NCI-H187 treated with DMSO at 0.1 percent for 48 hours (cell line): ENCODE measurements around the gene FEN1.

Source experiments
- DNase-seq: peaks from one replicate; lab custom pipeline; 2025; lab: John Stamatoyannopoulos, UW

The FEN1 gene

DNA sequence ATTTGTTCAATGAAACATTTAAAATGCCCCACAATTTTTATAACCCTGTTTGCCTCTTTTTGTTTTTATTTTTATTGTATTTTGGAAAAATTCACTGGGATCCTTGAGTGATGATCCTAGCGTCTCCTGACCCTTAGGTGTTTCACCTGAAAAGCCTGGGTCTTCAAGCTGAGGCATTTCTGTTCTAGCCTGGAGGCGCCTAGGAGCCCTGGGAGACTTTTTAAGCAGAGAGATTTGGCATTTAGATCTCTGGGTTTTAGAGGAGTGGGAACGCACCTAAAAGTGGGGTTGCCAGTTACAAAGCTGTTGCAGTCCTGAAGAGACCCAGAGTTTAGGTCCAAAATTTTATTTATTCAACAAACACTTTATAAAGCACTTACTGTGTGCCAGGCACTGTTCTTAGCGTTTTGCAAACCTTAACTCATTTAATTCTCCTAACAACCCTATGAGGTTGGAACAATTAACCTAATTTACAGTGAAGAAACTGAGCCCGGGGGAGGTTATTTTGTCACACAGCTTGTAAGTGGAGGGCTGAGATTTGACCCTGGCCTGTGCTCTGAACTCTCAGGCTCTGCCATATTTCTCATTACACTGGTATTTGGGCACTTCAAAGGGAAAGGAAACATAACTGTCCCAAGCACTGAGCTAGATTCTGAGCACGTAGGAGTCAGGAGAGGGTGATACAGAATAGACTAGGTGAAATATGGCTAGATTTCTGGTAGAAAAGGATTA lies 24.9 kb downstream of the FEN1 start:
- DNase-seq: no peak

DNA sequence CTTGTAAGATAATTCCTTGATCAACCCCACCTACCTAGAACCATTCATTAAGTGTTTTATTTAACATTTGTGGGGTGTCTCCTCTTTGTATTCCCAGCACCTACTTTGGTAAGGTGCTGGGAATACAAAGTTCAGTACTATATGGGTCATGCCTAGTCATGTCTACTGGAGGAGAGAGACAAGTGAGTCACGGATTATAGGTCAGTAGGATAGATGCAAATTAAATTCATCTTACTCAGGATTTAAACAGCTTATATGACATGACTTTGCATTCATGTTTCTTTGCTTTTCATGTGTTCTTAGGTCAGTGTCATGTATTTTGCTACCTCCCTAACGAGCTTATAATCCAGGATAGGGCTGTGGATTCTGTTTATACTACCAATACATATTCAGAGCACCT lies 27.5 kb downstream of the FEN1 start:
- no peak for DNase-seq

DNA sequence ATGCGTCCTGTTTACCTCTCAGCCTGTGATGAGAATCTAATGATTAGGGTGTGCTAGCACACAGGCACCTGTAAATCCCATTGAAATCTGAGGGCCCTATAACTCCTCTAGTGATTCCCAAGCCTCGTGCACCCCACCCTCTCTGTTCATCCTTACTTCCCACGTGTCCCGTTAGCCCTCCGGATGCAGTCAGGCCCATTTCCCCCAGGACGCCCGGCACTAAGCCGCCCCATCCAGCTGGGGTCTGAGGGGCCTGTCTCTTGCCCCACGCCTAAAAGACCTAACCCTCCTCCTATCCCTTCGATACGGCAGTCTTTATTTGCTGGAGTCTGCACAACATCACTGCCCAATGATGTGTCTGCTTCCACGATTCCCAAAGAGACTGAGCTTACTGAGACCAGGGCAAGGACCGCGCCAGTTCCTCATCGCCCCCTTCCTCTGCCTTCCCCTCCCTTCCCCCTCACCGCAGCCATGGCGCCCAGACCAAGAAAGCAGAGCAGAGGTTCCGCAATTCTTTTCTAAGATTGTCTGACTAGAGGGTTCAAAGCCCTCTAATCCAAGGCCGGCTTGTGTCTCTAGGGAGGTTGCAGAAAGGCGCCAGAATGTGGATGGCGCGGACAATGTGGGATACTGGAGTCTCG lies 34.3 kb downstream of the FEN1 start:
- no peak for DNase-seq

DNA sequence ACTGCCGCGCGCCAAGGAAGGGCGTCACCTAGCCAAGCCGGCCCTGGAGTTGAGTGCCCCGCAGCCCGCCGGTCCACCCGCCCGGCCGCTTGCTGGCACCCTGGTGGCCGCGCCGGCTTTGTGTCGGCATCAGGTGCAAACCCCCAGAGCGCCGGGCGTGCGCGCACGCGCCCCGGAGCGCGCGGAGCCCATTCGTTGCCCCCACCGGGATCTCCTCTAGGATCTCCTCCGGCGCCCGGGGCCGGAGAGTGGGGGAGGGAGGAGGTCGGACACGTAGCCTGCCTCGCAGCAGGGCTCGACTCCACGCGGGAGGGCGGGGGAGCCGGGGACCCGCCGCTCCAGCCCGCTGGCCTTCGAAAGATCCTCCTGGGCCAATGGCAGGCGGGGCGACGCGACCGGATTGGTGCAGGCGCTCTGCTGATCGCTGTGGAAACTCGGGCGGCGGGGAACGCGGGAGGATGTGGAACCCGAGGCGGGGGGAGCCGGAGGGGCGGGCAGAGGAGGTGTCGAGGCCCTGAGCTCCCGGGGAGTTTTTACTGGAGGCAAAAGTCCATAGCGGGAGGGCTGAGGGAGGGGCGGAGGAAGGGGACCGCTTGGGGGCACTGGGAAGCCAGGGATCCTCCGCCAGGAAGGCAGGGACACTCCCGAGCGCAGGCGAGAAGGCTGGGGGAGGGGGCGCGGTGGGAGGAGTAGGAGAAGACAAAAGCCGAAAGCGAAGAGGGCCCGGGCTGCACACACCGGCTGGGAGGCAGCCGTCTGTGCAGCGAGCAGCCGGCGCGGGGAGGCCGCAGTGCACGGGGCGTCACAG lies 35.1 kb downstream of the FEN1 start, which contains the start of gene FADS2:
TSS of gene FADS2 (plus strand) at position 730 of the 808 bp plus-strand sequence. CDS start 91 bp downstream, outside the sequence.
- DNase-seq: peak; percentile 95

DNA sequence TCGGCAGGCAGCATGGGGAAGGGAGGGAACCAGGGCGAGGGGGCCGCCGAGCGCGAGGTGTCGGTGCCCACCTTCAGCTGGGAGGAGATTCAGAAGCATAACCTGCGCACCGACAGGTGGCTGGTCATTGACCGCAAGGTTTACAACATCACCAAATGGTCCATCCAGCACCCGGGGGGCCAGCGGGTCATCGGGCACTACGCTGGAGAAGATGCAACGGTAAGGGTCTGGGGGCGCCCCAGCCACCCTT lies 35.6 kb downstream of the FEN1 start:
- DNase-seq: no peak

DNA sequence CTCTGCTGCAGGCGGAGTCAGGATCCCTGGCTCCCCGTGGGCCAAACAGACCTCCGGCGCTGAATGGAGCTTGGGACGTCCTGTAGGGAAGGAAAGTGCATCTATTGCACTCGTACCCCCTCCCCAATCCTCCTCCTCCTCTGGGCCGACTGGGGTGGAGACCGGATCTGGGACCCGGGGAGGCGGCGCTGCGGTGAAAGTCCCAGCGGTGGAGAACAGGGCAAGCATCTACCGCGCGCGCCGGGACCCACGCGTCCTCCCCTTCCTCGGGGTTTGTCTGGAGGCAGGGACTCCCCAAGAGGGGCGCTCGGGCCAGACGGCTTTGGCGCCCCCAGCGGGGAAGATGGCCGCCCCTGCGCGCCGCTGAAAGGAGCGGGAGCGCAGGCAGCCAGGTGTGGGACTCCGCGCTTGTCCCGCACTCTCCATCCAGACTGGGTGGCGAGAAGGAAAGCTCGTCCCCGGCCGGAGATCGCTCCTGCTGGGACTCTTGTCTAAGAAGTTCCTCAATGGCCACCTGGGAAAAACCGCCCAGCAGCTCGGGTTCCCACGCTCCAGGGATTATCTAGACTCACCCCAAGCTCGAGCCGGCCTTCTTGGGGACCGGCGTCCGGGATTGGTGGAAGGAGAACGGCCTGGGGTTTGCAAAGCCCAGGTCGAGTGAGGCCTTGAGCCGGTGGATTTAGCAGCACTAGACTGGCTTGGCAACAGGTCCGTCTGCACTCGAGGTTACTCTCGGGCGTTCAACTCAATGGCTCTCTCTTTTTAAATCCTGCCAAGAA lies 36.1 kb downstream of the FEN1 start:
- DNase-seq: no peak

DNA sequence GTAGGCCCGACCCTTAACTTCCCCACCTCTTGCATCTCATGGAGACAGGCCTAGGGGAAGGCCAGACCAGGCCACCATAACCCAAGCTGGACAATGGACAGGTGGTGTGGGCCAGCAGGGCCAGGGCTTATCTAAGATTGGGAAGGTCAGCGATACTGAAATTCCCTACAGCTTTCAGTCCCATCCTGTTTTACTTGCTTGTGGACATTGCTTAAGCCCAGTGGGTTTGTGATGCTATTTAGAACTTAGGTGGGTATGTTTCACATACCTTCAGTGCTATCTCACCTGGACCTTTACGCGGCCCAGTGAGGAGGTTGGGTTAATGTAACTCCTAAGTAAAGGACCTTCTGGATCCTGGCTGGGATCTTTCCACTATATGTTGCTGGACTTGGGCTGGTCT lies 37.1 kb downstream of the FEN1 start:
- DNase-seq: no peak

DNA sequence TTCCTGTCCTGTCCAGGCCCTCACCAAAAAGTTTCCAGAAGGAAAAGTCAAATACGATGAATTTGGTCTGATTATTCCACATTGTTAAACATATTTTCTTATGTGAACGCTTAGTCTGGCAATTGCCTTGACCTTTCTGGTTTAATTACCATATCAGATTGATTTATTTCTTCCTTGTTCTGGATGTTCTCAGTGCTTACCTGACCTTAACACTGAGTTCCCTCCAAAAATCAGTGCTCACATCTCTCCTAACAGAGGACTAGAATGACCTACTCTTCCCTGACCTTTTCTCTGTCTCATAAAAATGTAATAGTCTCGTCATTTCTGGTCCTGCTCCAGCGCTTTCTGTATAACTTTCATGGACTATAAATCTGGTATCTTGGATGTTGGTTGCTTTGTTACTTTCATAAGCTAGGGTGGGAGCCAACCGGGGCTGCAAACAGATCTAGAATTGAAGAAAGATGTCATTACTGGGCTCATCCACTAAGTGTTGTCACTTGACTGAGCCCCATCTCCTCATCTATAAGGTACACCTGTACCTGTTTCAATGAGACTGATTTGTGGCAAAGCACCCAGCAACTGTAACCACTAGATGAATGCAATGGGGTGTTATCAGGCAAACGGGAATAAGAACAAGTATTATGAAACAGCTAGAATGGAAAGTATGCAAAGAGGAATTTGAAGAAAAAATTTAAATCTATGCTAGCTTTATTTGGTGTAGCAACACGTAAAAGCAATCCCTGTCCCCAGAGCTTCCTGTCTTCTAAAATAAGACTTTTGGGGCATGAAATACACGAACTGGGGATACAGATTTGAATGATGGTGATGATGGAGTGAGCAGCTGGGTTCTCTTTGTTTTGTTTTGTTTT lies 37.8 kb downstream of the FEN1 start:
- DNase-seq: no peak

DNA sequence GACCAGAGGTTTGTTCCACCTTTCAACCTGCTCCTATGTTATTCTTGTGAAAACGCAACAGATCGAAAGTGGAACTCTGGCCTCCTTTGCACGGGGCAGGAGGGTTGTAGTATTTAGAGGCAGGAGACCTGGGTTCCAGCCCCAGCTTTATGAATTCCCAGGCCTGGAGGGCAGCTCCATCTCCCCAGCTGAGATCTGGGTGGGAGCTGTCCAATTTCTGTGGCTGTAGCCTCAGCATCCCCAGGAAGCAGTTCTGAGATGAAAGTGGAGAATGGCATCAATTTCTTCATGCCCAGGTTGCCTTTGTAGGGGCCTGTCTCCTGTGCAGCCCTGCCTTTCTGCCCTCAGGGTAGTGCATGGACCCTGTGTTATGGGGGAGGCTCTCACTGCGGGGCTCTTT lies 39.5 kb downstream of the FEN1 start:
- no peak for DNase-seq

DNA sequence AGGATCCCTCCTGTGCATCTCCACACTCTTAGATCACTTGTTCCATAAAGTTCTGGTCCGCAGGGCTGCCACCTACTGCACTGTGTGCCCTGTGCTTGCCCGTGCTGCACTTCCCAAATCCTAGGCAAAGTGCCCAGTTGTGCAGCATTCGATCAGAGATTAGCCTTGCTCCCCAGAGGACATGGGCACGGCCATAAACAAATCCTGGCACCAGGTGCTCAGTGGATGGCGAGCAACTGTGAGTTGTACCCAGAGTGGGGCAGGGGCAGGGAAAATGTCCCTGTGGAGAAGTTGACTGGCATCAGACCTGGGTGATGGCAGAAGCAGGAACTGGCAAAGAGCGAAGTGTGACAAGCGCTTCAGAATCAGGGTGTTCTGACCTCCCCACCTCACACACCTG lies 40.0 kb downstream of the FEN1 start:
- no peak for DNase-seq

DNA sequence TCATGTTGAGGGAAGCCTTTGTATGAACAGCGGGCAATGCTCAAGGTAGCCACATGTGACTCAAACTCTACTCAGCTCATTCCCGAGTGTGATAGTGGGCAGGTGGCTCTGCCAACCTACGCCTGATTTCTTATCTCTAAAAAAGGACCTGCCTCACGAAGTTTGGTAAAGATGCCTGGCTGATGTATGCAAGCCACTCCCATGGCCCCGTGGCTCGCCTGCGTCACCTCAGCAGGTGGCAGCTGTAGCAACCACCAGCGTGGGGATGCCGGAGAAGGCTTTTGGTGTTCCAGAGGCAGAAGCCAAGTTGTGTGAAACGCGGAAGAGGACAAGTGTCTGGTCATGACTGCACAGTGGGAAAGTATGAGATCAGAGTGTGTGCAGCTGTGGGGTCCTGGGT lies 40.8 kb downstream of the FEN1 start:
- no peak for DNase-seq

DNA sequence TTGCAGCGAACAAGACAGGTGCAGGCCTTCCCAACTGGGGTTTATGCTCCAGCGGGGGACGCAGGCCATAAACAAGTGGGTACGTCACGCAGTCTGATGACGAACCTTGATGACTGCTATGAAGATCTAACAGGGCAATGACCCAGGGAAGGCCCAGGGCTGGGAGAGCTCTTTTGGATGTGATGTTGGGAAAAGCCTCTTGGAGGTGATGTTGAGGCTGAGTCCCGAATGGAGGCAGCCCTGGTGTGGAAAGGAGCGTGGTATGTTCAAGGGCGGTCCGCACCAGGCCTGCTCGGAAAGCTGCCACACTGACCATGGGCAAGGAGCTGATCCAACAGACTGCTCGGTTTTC lies 41.2 kb downstream of the FEN1 start:
- no peak for DNase-seq

DNA sequence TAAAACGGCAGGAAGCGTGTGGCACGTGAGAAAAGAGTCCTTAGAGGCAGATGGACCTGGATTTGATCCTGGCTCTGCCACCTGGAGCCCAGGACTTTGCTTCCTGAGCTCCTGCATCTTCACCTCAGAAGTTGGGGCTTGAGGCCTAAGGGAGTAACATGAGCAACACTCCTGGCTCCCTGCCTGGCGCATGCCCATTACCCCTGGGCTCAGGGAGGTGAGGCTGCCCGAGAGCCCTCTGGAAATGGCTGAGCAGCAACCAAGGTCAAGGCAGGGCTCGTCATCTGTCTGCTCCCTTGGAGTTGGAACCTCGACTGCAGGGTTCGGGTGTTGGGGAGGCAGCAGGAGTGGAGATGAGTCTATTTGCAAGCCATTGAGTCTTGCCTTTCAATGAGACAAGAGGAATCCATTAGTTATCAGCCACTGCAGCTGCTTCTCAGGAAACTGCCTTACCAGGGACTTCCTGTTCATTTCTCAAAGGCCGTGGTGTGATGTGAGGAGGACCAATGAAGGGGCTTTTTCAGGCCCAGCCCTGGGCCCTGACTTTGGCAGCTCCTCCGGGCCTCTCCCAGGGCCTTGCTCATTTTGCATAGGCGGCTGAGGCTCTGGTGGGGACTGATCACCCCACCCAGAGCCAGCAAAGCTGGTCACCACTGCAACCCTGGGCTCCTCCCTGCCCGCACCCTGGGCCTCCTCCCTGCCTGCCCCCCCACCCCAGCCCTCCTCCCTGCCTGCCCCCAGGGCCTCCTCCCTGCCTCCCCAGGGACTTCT lies 41.8 kb downstream of the FEN1 start:
- DNase-seq: no peak

DNA sequence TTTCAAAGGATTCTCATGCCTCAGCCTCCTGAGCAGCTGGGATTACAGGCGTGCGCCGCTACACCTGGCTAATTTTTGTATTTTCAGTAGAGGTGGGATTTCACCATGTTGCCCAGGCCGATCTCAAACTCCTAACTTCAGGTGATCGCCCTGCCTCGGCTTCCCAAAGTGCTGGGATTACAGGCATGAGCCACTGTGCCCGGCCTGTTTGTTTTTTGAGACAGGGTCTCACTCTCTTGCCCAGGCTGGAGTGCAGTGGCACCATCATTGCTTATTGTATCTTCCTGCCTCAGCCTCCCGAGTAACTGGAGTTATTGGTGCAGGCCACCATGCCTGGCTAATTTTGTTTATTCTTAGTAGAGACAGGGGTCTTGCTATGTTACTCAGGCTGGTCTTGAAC lies 43.5 kb downstream of the FEN1 start:
- no peak for DNase-seq

DNA sequence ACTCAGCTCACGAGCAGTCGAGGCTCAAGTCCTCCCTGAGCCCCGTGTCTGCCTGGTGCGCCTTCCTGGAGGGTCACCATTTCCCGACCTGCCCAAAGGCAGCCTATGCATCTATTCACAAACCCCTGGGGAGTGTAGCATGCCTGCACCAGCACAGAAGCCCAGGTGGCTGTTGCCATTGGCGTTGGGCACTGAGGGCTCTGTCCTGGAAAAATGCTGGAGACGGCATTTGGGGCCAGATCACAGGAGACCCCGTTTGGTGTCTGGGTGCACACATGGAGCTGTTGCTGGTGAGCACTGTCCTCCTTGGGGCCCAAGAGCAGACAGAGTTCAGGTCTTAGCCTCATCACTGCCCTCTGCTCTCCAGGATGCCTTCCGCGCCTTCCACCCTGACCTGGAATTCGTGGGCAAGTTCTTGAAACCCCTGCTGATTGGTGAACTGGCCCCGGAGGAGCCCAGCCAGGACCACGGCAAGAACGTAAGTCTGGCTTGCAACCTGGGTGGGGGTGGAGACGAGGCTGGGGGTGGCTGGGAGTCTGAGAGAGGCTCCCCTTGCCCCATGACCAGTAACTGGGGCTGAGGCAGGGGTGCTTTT lies 44.8 kb downstream of the FEN1 start:
- no peak for DNase-seq

DNA sequence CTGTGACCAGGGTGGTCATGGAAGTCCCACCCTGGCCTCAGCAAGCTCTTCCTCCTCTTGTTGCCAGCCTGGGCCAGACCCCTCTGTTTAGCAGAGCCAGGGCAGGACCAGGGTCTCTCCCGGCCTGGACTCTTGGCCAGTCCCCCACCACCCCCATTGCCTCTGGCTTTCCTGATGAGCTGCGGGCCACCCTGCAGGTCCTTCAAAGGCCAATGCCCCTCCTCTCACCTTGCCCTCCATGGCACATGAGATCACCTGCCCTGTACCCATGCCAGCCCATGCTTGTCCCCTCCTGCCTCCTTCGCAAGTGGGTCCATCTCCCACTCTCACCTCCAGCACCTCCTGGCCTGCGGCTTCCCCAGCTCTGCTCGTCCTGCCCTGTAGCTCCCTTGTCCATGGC lies 45.8 kb downstream of the FEN1 start:
- DNase-seq: no peak

DNA sequence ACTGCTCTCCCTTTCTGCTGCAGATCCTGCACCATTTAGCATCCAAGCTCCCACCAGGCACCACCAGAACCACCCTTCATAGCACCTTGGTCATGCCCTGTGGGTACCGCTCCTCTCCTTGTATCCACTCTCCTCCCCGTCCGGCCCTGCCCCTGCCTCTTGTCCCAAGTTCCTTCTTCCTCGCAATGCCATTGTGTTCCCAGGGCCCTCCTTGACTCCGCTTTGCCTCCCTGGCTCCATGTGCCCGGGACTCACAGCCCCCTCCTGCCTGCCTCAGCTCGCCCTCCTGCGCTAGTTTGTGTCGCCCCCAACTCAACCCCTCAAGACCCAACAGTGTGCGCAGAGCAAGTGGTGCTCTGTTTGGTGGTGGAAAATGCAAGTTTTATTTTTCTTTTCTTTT lies 46.2 kb downstream of the FEN1 start:
- DNase-seq: no peak

DNA sequence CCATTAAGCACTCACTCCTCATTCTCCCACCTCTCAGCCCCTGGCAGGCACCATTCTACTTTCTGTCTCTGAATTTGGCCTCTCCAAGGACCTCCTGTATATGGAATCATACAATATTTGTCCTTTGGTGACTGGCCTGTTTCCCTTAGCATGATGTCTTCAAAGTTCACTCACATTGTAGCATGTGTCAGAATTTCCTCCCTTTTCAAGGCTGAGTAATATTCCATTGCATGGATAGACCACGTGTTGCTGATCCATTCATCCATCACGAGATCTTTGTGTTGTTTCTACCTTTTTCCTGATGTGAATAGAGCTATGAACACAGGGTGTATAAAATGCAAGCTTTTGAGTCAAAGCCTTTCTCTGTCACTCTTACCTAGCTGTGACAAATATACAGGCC lies 47.0 kb downstream of the FEN1 start:
- no peak for DNase-seq

DNA sequence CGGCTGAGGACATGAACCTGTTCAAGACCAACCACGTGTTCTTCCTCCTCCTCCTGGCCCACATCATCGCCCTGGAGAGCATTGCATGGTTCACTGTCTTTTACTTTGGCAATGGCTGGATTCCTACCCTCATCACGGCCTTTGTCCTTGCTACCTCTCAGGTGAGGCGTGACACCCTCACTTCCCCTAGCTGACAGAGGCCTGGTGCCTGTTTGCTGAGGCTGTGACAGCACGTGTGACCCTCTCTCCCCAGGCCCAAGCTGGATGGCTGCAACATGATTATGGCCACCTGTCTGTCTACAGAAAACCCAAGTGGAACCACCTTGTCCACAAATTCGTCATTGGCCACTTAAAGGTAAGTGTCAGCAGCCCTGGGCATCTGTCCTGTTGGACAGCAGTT lies 47.7 kb downstream of the FEN1 start:
- no peak for DNase-seq
